Naive B cell (primary cell): Measurements from ENCODE around the gene PDGFA. TPM values are rescaled to one million over a fixed set of nuclear protein-coding genes. Genes with fewer than 3 reads are reported as not detected.

Experiments
- ATAC-seq, 2 donors: fragments of 150-1000 bp; cut with Tn5 transposase; 2 replicates each; pipeline ENCODE4 v1.10.0; 2021; ENCODE audit warnings: low read depth in 2 of 2, mild to moderate bottlenecking in 2 of 2, moderate library complexity in 2 of 2
- DNase-seq: peaks from one replicate; pipeline ENCODE4 v3.0.0; 2022
- H3K27ac Mint-ChIP-seq, 6 donors: one replicate each; pipeline ENCODE4 v1.8.0; 2020 to 2022; ENCODE audit warnings: mild to moderate bottlenecking in 6 of 6, mixed read lengths in 6 of 6, moderate library complexity in 5 of 6, inconsistent platforms in 2 of 6
- H3K27me3 Mint-ChIP-seq, 3 donors: one replicate each; pipeline ENCODE4 v1.8.0; 2021 to 2022; ENCODE audit warnings: mixed read lengths in 3 of 3, mild to moderate bottlenecking in 1 of 3
- H3K36me3 Mint-ChIP-seq, 2 donors: one replicate each; pipeline ENCODE4 v1.8.0; 2020 to 2022; ENCODE audit warnings: mixed read lengths in 2 of 2, inconsistent platforms in 1 of 2, mild to moderate bottlenecking in 1 of 2
- H3K4me1 Mint-ChIP-seq, 3 donors: one replicate each; pipeline ENCODE4 v1.8.0; 2020 to 2022; ENCODE audit warnings: mixed read lengths in 3 of 3, inconsistent platforms in 1 of 3, mild to moderate bottlenecking in 1 of 3, moderate library complexity in 1 of 3
- H3K4me3 Mint-ChIP-seq, 8 donors: one replicate each; pipeline ENCODE4 v1.8.0; 2020 to 2022; ENCODE audit warnings: mild to moderate bottlenecking in 8 of 8, mixed read lengths in 8 of 8, moderate library complexity in 8 of 8, inconsistent platforms in 2 of 8
- H3K9me3 Mint-ChIP-seq, 7 donors: one replicate each; pipeline ENCODE4 v1.8.0; 2020 to 2022; ENCODE audit warnings: mixed read lengths in 7 of 7, mild to moderate bottlenecking in 5 of 7, inconsistent platforms in 2 of 7, moderate library complexity in 1 of 7
- polyA plus RNA-seq, 6 donors: library from polyadenylated mRNA; unstranded; fragments of 300-500 nt; fragmentation: Illumina TruSeq; gene quantifications; one replicate each; pipeline ENCODE4 v1.2.3, GENCODE V29; 2021; ENCODE audit warnings: low read depth in 6 of 6

The PDGFA gene
- polyA plus RNA-seq, 6 donors from 2014 or later = 0.12 TPM; not detected in 5

DNA sequence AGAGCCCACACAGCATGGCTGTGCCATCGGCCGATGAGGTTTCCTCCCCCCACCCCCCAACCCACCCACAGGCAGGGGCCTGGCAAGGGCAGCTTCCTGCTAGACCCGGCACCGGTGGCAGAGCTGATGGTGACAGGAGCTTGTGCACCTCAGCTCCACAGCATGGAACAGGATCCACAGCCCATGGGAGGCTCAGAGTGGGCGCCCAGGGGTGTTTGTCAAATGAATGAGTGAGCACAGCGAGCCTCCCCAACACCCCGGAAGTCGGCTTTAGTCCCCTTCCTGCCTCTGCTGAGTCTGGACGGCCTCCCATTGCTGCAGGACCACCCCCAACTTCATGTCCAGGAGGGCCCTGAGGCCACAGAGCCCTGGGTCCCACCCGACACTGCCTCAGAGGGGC, 68.9 kb downstream of the PDGFA start:
- peaks cover 7 to 24% (median 19%) of the 10 kb centered on the region in 3 donors for H3K4me1 Mint-ChIP-seq
- peak overlapping the region in 1 of 6 donors; percentile 78 for H3K27ac Mint-ChIP-seq
- ATAC-seq = peak in 1 of 2 donors; percentile 23
- peak overlapping the region in 5 of 8 donors; percentile 25 to 66 (median 49) for H3K4me3 Mint-ChIP-seq
- no peak for DNase-seq
- H3K36me3 Mint-ChIP-seq = peaks cover 0 to 10% of the 10 kb centered on the region in 2 donors
- no peaks in the 10 kb centered on the region for H3K9me3 Mint-ChIP-seq
- H3K27me3 Mint-ChIP-seq = peaks cover 8 to 40% (median 22%) of the 10 kb centered on the region in 3 donors

DNA sequence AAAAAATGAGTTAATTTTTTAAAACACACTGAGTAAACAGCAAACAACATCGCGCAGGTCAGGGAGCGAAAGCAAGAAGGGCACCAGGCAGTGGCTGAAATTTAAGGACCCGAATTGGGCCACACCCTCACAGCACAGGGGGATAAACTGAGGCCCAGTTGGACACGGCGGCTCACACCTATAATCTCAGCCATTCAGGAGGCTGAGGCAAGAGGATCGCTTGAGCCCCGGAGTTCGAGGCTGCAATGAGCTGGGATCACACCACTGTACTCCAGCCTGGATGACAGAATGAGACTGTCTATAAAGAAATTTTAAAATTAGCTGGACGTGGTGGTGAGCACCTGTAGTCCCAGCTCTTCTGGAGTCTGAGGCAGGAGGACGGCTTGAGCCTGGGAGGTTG, 69.6 kb downstream of the PDGFA start:
- no peak for ATAC-seq
- no peak for DNase-seq
- Mint-ChIP-seq H3K27ac (no peak overlapping the region), H3K9me3 (no peaks in the 10 kb centered on the region), H3K27me3 (peaks cover 8 to 40% (median 22%) of the 10 kb centered on the region in 3 donors), H3K4me1 (peaks cover 7 to 24% (median 19%) of the 10 kb centered on the region in 3 donors), H3K4me3 (peak overlapping the region in 1 of 8 donors; percentile 21), H3K36me3 (peaks cover 0 to 10% of the 10 kb centered on the region in 2 donors)

DNA sequence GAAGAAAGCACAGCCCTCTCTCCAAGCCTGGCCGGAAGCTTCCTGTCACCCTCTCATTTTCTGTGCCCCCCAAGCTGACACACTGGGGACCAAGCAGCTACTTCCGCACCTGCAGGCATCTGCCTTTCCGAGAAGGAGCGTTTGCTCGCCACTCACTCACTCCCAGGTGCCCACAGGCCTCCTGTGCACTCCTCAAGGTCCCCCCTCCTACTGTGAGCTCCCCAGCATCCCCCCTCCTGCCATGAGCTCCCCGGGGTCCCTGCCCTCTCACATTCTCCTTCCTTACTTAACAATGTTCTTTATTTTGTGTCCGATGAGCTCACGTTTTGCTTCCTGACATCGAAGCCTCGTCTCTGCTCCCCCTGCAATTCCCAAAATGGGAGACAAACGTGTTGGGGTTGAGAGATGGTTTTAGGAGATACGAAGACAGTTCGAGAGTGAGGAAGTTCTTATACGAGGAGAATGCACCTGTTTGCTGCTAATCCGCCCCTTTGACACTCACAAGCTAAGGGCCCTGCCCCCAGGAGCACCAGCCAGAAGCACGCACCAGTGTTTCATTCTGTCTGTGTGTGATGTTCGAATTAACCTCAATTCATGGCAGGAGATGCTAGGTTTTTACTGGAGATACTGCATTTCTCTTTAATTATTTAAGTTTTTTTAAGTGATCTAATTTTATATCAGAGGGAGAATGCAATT, 70.2 kb downstream of the PDGFA start:
- peaks cover 0 to 10% of the 10 kb centered on the region in 2 donors for H3K36me3 Mint-ChIP-seq
- H3K4me3 Mint-ChIP-seq = peak overlapping the region in 1 of 8 donors; percentile 4
- DNase-seq (no peak), ATAC-seq (no peak)
- peaks cover 8 to 40% (median 22%) of the 10 kb centered on the region in 3 donors for H3K27me3 Mint-ChIP-seq
- peak overlapping the region in 1 of 6 donors; percentile 39 for H3K27ac Mint-ChIP-seq
- no peaks in the 10 kb centered on the region for H3K9me3 Mint-ChIP-seq
- peaks cover 7 to 24% (median 19%) of the 10 kb centered on the region in 3 donors for H3K4me1 Mint-ChIP-seq

DNA sequence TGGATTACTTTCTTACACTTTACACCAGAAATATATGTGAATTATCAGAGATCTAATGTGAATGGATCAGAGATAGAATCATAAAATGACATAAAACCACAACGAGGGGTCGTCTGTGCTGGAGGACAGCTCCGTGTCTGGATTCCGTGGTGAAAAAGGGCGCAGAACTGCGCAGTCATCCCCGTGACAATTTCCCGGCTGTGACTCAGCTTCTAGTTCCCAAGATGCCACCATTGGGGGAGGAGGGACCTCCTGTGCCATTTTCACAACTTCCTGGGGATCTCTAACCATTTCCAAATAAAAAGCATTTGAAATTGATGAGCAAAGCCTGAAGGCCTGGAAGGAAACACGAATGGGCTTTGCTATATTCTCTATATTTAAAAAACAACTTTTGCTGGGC, 72.1 kb downstream of the PDGFA start:
- Mint-ChIP-seq H3K4me3 (no peak overlapping the region), H3K36me3 (peaks cover 0 to 10% of the 10 kb centered on the region in 2 donors), H3K9me3 (peaks cover 0 to 2% (median 0%) of the 10 kb centered on the region in 7 donors), H3K27ac (no peak overlapping the region), H3K27me3 (peaks cover 8 to 29% (median 15%) of the 10 kb centered on the region in 3 donors), H3K4me1 (peaks cover 7 to 18% (median 16%) of the 10 kb centered on the region in 3 donors)
- DNase-seq = no peak
- ATAC-seq = no peak

Other genes starting within 250 kb of the PDGFA start
- not detected for gene FOXL3, start 229.7 kb downstream of the PDGFA start, polyA plus RNA-seq
- 1 to 10 TPM; 1.4 to 4.5 (median 2.3) TPM for gene DNAAF5, start 206.9 kb upstream of the PDGFA start, polyA plus RNA-seq
- gene PRKAR1B, start 207.4 kb upstream of the PDGFA start, polyA plus RNA-seq = 1 to 10 TPM; 2.9 to 5.9 (median 4.2) TPM